Right lobe of liver (tissue), 4 donors: Measurements from ENCODE around the gene FREM1.

Experiments used
- CTCF ChIP-seq, 4 donors: fragments of 200-600 bp in 3 of 4; fragments of 450-650 bp in 1 of 4; IDR thresholded peaks; one replicate each; pipeline versions ENCODE4 v1.5.1 to v1.8.0; 2016 to 2022; ENCODE audit warnings: antibody characterized with exemption in 4 of 4, mild to moderate bottlenecking in 2 of 4
- POLR2A ChIP-seq: fragments of 450-650 bp; IDR thresholded peaks from one replicate; pipeline ENCODE4 v1.6.1; 2017; ENCODE audit warnings: antibody characterized with exemption, mild to moderate bottlenecking
- donor health status: DM: no; HTN: no; CAD: no.
- donor health status: DM: no; HTN: no; CAD: no.
- donor health status: DM: no; HTN: yes; CAD: no.

GRCh38 chr9:14906000-14906399 is 4.2 kb downstream of the FREM1 start:
- TF ChIP-seq POLR2A (no peak), CTCF (IDR thresholded peaks at IDR 0.05) (no peak)
